Measurements from ENCODE around the gene DGKB.

DNA sequence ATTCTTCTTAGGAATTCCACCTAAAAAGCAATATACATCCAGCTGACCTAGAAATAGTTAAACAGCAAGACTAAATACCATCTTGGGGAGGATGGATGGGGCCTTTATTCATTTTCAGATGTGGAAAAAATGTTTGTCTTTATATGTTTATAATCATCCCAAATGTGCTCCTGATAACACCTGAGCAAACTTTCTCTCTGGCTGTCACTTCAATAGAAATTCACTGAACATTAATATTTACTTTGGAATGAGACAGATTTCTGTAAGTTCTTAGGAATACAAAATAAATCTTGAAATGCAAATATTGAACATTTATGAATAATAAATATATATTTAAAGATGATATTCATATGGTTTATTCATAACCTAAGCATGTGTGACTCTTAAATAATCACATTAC lies 185.4 kb downstream of the DGKB start:
- TF ChIP-seq ZNF274 (IDR thresholded peaks at IDR 0.05; ENCODE audit: low read depth, low read length) (no peak), YY1 (IDR thresholded peaks at IDR 0.05; ENCODE audit: insufficient read depth, insufficient read length) (no peak), SUZ12 (IDR thresholded peaks at IDR 0.05; ENCODE audit: extremely low read depth, insufficient read depth, insufficient read length) (no peak)

All from NT2/D1 (cell line).